Measurements from ENCODE around the gene UBE2QL1. TPM values are rescaled to one million over a fixed set of nuclear protein-coding genes. Genes with fewer than 3 reads are reported as not detected.

UBE2QL1 gene
- total RNA-seq, 2 experiments from 2014 or later = 0.33 to 0.45 TPM

DNA sequence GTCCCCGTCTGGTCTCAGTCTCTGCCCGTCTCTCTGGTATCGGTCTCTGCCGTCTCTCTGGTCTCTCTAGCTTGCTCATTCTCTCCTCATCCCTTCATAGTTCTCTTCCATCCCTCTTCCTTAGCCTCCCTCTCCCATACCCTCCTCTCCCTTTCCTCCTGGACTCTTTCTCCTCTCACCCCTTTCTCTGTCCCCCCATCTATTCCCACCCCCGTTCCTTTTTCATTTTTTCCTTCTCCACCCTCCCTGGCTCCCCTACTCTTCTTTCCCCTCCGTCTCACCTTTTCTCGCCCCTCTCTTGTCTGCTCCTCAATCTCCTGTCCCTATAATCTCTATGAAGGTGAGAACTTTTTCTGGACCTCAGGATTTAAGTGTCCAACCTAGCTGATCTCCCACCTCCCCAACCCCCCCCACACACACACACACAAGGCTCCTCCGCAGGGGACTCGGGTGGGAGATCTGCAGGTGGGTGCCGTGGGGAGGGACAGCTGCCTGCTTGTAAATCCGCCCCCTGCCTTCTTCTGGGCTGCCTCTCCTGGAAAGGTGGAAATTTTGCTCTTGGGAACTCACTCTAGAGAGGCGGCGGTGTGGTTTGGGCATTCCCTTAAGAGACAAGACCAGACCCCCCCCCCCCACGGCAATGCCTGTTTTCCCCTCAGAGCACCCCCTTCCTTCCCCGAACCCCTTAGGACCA lies 953 bp downstream of the UBE2QL1 start:
- Histone ChIP-seq H3K27ac (ENCODE audit: low read depth in 1 of 2, low read length in 2 of 2) (no peak overlapping the region), H3K4me3 (ENCODE audit: low read length) (no peak overlapping the region), H3K4me1 (ENCODE audit: insufficient read depth, low read length) (peaks cover 7% of the 10 kb centered on the region), H3K27me3 (ENCODE audit: control insufficient read depth in 1 of 2, insufficient read depth in 2 of 2, low read length in 2 of 2) (peaks cover 44 to 54% of the 10 kb centered on the region in 2 experiments), H3K9me3 (ENCODE audit: control insufficient read depth in 1 of 2, insufficient read depth in 1 of 2, low read length in 2 of 2) (peaks cover 0 to 10% of the 10 kb centered on the region in 2 experiments), H3K36me3 (ENCODE audit: insufficient read depth, low read length) (no peaks in the 10 kb centered on the region)
- ATAC-seq (ENCODE audit: poor library complexity) (no peak), DNase-seq (no peak)
- intact Hi-C loops (cut with DNase I, micrococcal nuclease) = no loop called here
- ChIA-PET POLR2A (interaction anchor here (0.5 kb wide), 1 partner anchor 558 kb away, joined by 3 read pairs; no protein-coding TSS in a partner anchor), CTCF (interaction anchor here (0.7 kb wide), 1 partner anchor 322 kb away, joined by 5 read pairs; no protein-coding TSS in a partner anchor)
- H3K9me3 Mint-ChIP-seq = no peaks in the 10 kb centered on the region
- TF ChIP-seq, protein P1, sequence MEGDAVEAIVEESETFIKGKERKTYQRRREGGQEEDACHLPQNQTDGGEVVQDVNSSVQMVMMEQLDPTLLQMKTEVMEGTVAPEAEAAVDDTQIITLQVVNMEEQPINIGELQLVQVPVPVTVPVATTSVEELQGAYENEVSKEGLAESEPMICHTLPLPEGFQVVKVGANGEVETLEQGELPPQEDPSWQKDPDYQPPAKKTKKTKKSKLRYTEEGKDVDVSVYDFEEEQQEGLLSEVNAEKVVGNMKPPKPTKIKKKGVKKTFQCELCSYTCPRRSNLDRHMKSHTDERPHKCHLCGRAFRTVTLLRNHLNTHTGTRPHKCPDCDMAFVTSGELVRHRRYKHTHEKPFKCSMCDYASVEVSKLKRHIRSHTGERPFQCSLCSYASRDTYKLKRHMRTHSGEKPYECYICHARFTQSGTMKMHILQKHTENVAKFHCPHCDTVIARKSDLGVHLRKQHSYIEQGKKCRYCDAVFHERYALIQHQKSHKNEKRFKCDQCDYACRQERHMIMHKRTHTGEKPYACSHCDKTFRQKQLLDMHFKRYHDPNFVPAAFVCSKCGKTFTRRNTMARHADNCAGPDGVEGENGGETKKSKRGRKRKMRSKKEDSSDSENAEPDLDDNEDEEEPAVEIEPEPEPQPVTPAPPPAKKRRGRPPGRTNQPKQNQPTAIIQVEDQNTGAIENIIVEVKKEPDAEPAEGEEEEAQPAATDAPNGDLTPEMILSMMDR (IDR thresholded peaks at IDR 0.05) = no peak
- peaks cover 65% of the 10 kb centered on the region for H3K27me3 Mint-ChIP-seq
- no peaks in the 10 kb centered on the region for H3K36me3 Mint-ChIP-seq (ENCODE audit: low read depth)
- H3K27ac Mint-ChIP-seq = no peak overlapping the region
- H3K4me3 Mint-ChIP-seq = peak overlapping the region; percentile 88
- H3K4me1 Mint-ChIP-seq (ENCODE audit: low read depth) = peaks cover 14% of the 10 kb centered on the region

DNA sequence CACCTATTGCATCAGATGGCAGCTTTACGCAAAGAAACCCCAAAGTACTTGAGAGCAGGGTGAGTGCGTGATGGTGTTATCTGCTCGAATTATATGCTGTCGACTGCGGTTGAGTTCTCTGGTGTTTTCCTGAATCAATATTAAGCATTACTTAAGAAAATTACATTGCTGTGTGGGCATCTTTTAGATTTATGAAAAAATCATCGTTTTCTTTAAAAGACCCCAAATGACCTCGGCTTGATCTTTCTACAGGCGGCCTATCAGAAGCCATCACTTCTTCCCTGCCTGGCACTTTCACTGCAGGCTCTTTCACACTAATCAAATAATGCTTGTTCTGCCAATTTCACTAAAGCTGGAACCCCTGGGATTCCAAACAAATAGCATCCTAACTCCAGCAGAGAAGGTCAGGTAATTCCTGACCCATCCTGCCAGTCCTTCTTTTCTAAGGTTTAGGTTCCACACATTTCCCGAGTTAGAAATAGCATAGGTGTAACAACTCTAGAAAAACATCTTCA lies 1.7 kb downstream of the UBE2QL1 start:
- no peak for ATAC-seq (ENCODE audit: poor library complexity)
- Mint-ChIP-seq H3K36me3 (ENCODE audit: low read depth) (no peaks in the 10 kb centered on the region), H3K4me1 (ENCODE audit: low read depth) (peaks cover 14% of the 10 kb centered on the region), H3K27ac (no peak overlapping the region), H3K4me3 (peak overlapping the region; percentile 50), H3K9me3 (no peaks in the 10 kb centered on the region), H3K27me3 (peaks cover 72% of the 10 kb centered on the region)
- Histone ChIP-seq H3K4me1 (ENCODE audit: insufficient read depth, low read length) (peaks cover 7% of the 10 kb centered on the region), H3K4me3 (ENCODE audit: low read length) (no peak overlapping the region), H3K27me3 (ENCODE audit: control insufficient read depth in 1 of 2, insufficient read depth in 2 of 2, low read length in 2 of 2) (peaks cover 47 to 61% of the 10 kb centered on the region in 2 experiments), H3K27ac (ENCODE audit: low read depth in 1 of 2, low read length in 2 of 2) (no peak overlapping the region), H3K36me3 (ENCODE audit: insufficient read depth, low read length) (no peaks in the 10 kb centered on the region), H3K9me3 (ENCODE audit: control insufficient read depth in 1 of 2, insufficient read depth in 1 of 2, low read length in 2 of 2) (peaks cover 0 to 11% of the 10 kb centered on the region in 2 experiments)
- TF ChIP-seq, protein P1 (IDR thresholded peaks at IDR 0.05) = no peak
- intact Hi-C loops (cut with DNase I, micrococcal nuclease) = no loop called here
- no peak for DNase-seq
- ChIA-PET POLR2A (no interaction called here), CTCF (no interaction called here)

DNA sequence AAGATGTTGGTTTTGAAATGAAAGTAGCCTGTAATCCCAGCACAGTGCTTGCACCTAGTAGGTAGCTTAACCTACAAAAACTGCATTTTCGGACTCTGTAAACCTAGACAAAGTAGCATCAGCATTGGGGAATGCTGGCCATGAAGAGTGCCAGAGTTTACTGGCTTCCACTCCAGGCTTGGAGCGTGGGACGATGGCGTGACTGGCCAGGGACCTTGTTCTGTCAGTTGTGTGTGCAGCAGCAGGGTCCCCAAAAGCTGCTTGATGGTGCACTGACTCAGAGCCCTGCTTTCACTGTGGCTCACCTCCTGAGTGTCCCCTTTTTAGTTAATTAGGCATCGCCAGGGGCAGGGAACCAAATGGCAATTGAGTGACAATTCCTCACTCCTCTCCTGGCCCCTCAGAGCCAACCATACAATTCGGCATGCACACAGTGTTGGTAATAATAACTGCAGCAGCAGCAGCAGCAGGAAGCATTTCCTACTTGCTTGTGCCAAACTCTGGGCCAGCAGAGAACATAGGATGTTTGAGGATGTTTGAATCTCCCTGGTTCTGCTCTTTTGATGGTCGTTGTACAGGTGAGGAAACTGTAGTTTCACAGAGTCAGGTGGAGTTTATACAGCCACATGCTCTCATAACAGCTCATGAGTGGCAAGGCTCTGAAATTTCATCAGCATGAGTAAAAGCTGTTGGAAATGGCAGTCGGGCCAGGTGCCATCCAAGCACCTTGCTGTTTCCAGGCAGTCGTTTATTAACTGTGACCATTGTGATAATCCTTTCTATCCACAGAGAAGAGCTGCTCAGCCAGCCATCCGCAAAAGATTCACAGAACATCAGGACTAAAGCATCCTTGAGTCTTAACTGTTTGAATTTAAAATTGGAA lies 4.2 kb downstream of the UBE2QL1 start:
- Histone ChIP-seq H3K27me3 (ENCODE audit: control insufficient read depth in 1 of 2, insufficient read depth in 2 of 2, low read length in 2 of 2) (peaks cover 54 to 67% of the 10 kb centered on the region in 2 experiments), H3K4me1 (ENCODE audit: insufficient read depth, low read length) (peaks cover 7% of the 10 kb centered on the region), H3K4me3 (ENCODE audit: low read length) (no peak overlapping the region), H3K36me3 (ENCODE audit: insufficient read depth, low read length) (no peaks in the 10 kb centered on the region), H3K27ac (ENCODE audit: low read depth in 1 of 2, low read length in 2 of 2) (no peak overlapping the region), H3K9me3 (ENCODE audit: control insufficient read depth in 1 of 2, insufficient read depth in 1 of 2, low read length in 2 of 2) (peaks cover 0 to 6% of the 10 kb centered on the region in 2 experiments)
- ChIA-PET CTCF (no interaction called here), POLR2A (no interaction called here)
- intact Hi-C loops (cut with DNase I, micrococcal nuclease) = no loop called here
- Mint-ChIP-seq H3K27me3 (peaks cover 91% of the 10 kb centered on the region), H3K4me1 (ENCODE audit: low read depth) (peaks cover 14% of the 10 kb centered on the region), H3K4me3 (no peak overlapping the region), H3K36me3 (ENCODE audit: low read depth) (no peaks in the 10 kb centered on the region), H3K27ac (no peak overlapping the region), H3K9me3 (no peaks in the 10 kb centered on the region)
- no peak for DNase-seq
- TF ChIP-seq, protein P1 (IDR thresholded peaks at IDR 0.05) = no peak
- no peak for ATAC-seq (ENCODE audit: poor library complexity)

Data from CD4-positive, alpha-beta T cell (primary cell).